ENCODE measurements around the gene GLCCI1. TPM values are rescaled to one million over a fixed set of nuclear protein-coding genes. Genes with fewer than 3 reads are reported as not detected.

GLCCI1 gene
- total RNA-seq, 2 donors from 2014 or later, result 9.1 to 9.2 TPM

- WGBS, result 91% methylated on average over 1 of the region's 1 CpG
- H3K27ac ChIP-seq, result no peak overlapping the region
Measured at GRCh38 chr7:8017423-8017822, 48.8 kb downstream of the GLCCI1 start.

DNA sequence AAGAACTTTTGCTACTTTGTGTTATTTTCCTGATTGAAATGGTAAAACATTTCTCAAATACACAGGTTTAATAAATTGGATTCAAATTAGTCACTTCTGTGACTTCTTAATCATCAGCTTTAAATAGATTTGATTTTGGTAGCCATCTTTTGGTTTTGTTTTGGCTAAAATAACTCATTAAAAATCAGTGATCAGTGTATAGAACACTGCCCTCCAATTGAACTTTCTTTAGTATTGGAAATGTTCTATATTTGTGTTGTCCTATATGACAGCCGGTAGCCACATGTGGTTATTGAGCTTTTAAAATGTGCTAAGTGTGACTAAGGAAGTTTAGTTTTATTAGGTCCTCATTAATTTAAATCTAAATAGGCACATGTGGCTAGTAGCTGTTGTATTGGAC lies 50.4 kb downstream of the GLCCI1 start:
- no peaks in the 10 kb centered on the region for H3K36me3 ChIP-seq
- peaks cover 2% of the 10 kb centered on the region for H3K4me1 ChIP-seq (replicated peaks)
- no peak overlapping the region for H3K27ac ChIP-seq
- TF ChIP-seq, protein P1, sequence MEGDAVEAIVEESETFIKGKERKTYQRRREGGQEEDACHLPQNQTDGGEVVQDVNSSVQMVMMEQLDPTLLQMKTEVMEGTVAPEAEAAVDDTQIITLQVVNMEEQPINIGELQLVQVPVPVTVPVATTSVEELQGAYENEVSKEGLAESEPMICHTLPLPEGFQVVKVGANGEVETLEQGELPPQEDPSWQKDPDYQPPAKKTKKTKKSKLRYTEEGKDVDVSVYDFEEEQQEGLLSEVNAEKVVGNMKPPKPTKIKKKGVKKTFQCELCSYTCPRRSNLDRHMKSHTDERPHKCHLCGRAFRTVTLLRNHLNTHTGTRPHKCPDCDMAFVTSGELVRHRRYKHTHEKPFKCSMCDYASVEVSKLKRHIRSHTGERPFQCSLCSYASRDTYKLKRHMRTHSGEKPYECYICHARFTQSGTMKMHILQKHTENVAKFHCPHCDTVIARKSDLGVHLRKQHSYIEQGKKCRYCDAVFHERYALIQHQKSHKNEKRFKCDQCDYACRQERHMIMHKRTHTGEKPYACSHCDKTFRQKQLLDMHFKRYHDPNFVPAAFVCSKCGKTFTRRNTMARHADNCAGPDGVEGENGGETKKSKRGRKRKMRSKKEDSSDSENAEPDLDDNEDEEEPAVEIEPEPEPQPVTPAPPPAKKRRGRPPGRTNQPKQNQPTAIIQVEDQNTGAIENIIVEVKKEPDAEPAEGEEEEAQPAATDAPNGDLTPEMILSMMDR (IDR thresholded peaks at IDR 0.05), result no peak
- TF ChIP-seq POLR2A (IDR thresholded peaks at IDR 0.05) (no peak), POLR2AphosphoS5 (IDR thresholded peaks at IDR 0.05) (no peak)
- H3K27me3 ChIP-seq (replicated peaks; ENCODE audit: insufficient read depth), result no peaks in the 10 kb centered on the region
- DNase-seq (ENCODE audit: low spot score), result no peak
- H3K4me3 ChIP-seq, result no peak overlapping the region
- no peaks in the 10 kb centered on the region for H3K9me3 ChIP-seq
- intact Hi-C loops (cut with DNase I), result no loop called here
- WGBS, result 87% methylated on average over 1 of the region's 1 CpG

More at GRCh38 chr7:8017423-8017822, 48.8 kb downstream of the GLCCI1 start:
- DNase-seq (ENCODE audit: low spot score), result no peak
- intact Hi-C loops (cut with DNase I), result no loop called here
- no peak for TF ChIP-seq POLR2A (IDR thresholded peaks at IDR 0.05)
- no peak for TF ChIP-seq POLR2AphosphoS5 (IDR thresholded peaks at IDR 0.05)
- TF ChIP-seq, protein P1 (IDR thresholded peaks at IDR 0.05), result no peak
- H3K4me3 ChIP-seq, result no peak overlapping the region
- no peaks in the 10 kb centered on the region for H3K9me3 ChIP-seq
- H3K27me3 ChIP-seq (replicated peaks; ENCODE audit: insufficient read depth), result no peaks in the 10 kb centered on the region
- H3K4me1 ChIP-seq (replicated peaks), result peaks cover 2% of the 10 kb centered on the region
- no peaks in the 10 kb centered on the region for H3K36me3 ChIP-seq

GRCh38 chr7:8022628-8023027 lies 54.0 kb downstream of the GLCCI1 start:
- TF ChIP-seq, protein P1 (IDR thresholded peaks at IDR 0.05), result no peak
- TF ChIP-seq POLR2A (IDR thresholded peaks at IDR 0.05), result no peak
- TF ChIP-seq POLR2AphosphoS5 (IDR thresholded peaks at IDR 0.05), result no peak
- no peak overlapping the region for H3K27ac ChIP-seq
- H3K36me3 ChIP-seq, result no peaks in the 10 kb centered on the region
- H3K4me1 ChIP-seq (replicated peaks), result no peaks in the 10 kb centered on the region
- no peak overlapping the region for H3K4me3 ChIP-seq
- intact Hi-C loops (cut with DNase I), result no loop called here
- WGBS, result 100% methylated on average over 1 of the region's 1 CpG
- no peaks in the 10 kb centered on the region for H3K27me3 ChIP-seq (replicated peaks; ENCODE audit: insufficient read depth)
- no peaks in the 10 kb centered on the region for H3K9me3 ChIP-seq
- DNase-seq (ENCODE audit: low spot score), result no peak

- Histone ChIP-seq H3K27me3 (replicated peaks; ENCODE audit: insufficient read depth) (no peaks in the 10 kb centered on the region), H3K9me3 (no peaks in the 10 kb centered on the region), H3K36me3 (no peaks in the 10 kb centered on the region), H3K4me3 (no peak overlapping the region), H3K27ac (no peak overlapping the region), H3K4me1 (replicated peaks) (no peaks in the 10 kb centered on the region)
- 98% methylated on average over 4 of the region's 4 CpGs for WGBS
- no peak for DNase-seq (ENCODE audit: low spot score)
- intact Hi-C loops (cut with DNase I), result no loop called here
- TF ChIP-seq POLR2A (IDR thresholded peaks at IDR 0.05) (no peak), POLR2AphosphoS5 (IDR thresholded peaks at IDR 0.05) (no peak)
- TF ChIP-seq, protein P1 (IDR thresholded peaks at IDR 0.05), result no peak
Measured at GRCh38 chr7:8035192-8035591, 66.6 kb downstream of the GLCCI1 start.

DNA sequence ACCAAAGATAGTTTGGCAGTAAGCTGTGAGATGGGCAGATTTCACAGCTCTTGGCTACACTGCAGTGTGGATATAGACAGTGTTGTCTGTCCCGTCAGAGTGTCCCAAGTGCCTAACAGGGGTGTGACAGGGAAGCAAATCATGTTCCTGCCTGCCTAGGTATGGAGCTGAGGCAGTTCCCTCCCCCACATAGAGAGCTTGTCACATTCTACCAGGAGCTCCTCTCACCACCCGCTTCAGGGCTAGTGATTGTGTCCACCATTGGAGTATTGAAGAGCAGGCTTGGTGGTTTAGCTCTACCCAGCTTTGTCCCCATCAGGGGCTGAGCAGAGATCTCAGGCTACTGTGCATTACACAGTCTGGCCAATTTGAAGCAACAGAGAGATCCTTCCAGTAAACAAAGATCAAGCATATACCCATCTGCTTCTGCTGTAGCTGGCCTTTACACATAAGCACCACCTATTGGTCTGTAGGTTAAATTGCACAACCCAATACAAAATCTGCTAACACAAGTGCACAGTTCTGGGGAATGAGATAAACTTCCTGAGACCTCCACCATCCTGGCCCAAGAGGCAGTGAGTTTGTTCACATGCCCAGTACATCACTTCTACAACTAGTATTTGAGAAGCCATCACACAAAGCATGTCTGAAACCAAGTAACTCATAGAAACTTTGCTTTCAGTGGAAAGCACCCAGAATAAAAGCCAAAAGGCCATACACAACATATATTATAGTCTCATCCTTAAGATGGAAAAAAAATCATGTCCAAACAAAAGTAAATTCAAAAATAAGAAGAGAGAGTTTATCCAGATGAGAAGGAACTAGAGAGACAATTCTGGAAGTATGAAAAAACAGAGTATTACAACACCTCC lies 67.3 kb downstream of the GLCCI1 start:
- H3K4me3 ChIP-seq, result no peak overlapping the region
- H3K9me3 ChIP-seq, result no peaks in the 10 kb centered on the region
- no peak for TF ChIP-seq POLR2A (IDR thresholded peaks at IDR 0.05)
- TF ChIP-seq POLR2AphosphoS5 (IDR thresholded peaks at IDR 0.05), result peak; percentile 24
- TF ChIP-seq, protein P1 (IDR thresholded peaks at IDR 0.05), result peak in 2 of 4 experiments; percentile 43 to 48
- WGBS, result 97% methylated on average over 2 of the region's 2 CpGs
- intact Hi-C loops (cut with DNase I), result no loop called here
- no peaks in the 10 kb centered on the region for H3K4me1 ChIP-seq (replicated peaks)
- DNase-seq (ENCODE audit: low spot score), result no peak
- H3K27me3 ChIP-seq (replicated peaks; ENCODE audit: insufficient read depth), result no peaks in the 10 kb centered on the region
- H3K36me3 ChIP-seq, result no peaks in the 10 kb centered on the region
- H3K27ac ChIP-seq, result no peak overlapping the region
